Measurements from ENCODE around the gene MAPKAPK2. TPM values are rescaled to one million over a fixed set of nuclear protein-coding genes. Genes with fewer than 3 reads are reported as not detected.

Gene MAPKAPK2
- polyA plus RNA-seq, 1 donor from 2014 or later, result 9.0 TPM

GRCh38 chr1:206674236-206674635, 10.5 kb upstream of the MAPKAPK2 start:
- no peak overlapping the region for H2AFZ ChIP-seq (ENCODE audit: low read depth, low read length)
- no peaks in the 10 kb centered on the region for H3K9me3 ChIP-seq (ENCODE audit: low read length)
- H3K4me3 ChIP-seq (ENCODE audit: low read length), result no peak overlapping the region
- no peak for TF ChIP-seq REST (IDR thresholded peaks at IDR 0.05; ENCODE audit: borderline replicate concordance)
- TF ChIP-seq RAD21 (conservative IDR thresholded peaks at IDR 0.05), result no peak
- no peak for TF ChIP-seq SMC3 (conservative IDR thresholded peaks at IDR 0.05; ENCODE audit: poor library complexity)
- TF ChIP-seq POLR2AphosphoS5 (IDR thresholded peaks at IDR 0.05), result no peak
- no peak for TF ChIP-seq CTCF (IDR thresholded peaks at IDR 0.05; ENCODE audit: poor library complexity, severe bottlenecking)
- no peak for TF ChIP-seq EP300 (conservative IDR thresholded peaks at IDR 0.05; ENCODE audit: poor library complexity, severe bottlenecking)
- no peak for TF ChIP-seq MXI1 (conservative IDR thresholded peaks at IDR 0.05; ENCODE audit: poor library complexity, severe bottlenecking)
- TF ChIP-seq TAF1 (IDR thresholded peaks at IDR 0.05; ENCODE audit: low read depth), result no peak
- no peak for TF ChIP-seq EZH2 (IDR thresholded peaks at IDR 0.05; ENCODE audit: borderline replicate concordance, insufficient read depth, low read length, poor library complexity, severe bottlenecking)
- no peak overlapping the region for H3K4me2 ChIP-seq (ENCODE audit: low read length)
- H3K79me2 ChIP-seq (replicated peaks; ENCODE audit: insufficient read depth, low read length), result no peaks in the 10 kb centered on the region
- H3K27ac ChIP-seq (ENCODE audit: low read length), result no peak overlapping the region
- no peaks in the 10 kb centered on the region for H3K27me3 ChIP-seq (ENCODE audit: insufficient read depth, low read depth, low read length)
- H4K20me1 ChIP-seq (ENCODE audit: insufficient read depth), result no peaks in the 10 kb centered on the region
- no peaks in the 10 kb centered on the region for H3K9me2 ChIP-seq (ENCODE audit: insufficient read depth, low read length)
- H3K36me3 ChIP-seq (ENCODE audit: insufficient read depth, low read length), result no peaks in the 10 kb centered on the region
- no peak overlapping the region for H3K9ac ChIP-seq (ENCODE audit: low read length)
- no peaks in the 10 kb centered on the region for H3F3A ChIP-seq (ENCODE audit: insufficient read depth, low read length, poor library complexity, severe bottlenecking)

GRCh38 chr1:206674745-206675175, 9.9 kb upstream of the MAPKAPK2 start:
- Histone ChIP-seq H3K27me3 (ENCODE audit: insufficient read depth, low read depth, low read length) (no peaks in the 10 kb centered on the region), H3K9me3 (ENCODE audit: low read length) (no peaks in the 10 kb centered on the region), H3F3A (ENCODE audit: insufficient read depth, low read length, poor library complexity, severe bottlenecking) (no peaks in the 10 kb centered on the region), H3K4me2 (ENCODE audit: low read length) (no peak overlapping the region), H2AFZ (ENCODE audit: low read depth, low read length) (no peak overlapping the region), H3K27ac (ENCODE audit: low read length) (no peak overlapping the region), H3K36me3 (ENCODE audit: insufficient read depth, low read length) (no peaks in the 10 kb centered on the region), H3K9me2 (ENCODE audit: insufficient read depth, low read length) (no peaks in the 10 kb centered on the region), H4K20me1 (ENCODE audit: insufficient read depth) (no peaks in the 10 kb centered on the region), H3K4me3 (ENCODE audit: low read length) (no peak overlapping the region), H3K79me2 (replicated peaks; ENCODE audit: insufficient read depth, low read length) (no peaks in the 10 kb centered on the region), H3K9ac (ENCODE audit: low read length) (no peak overlapping the region)
- no peak for TF ChIP-seq MXI1 (conservative IDR thresholded peaks at IDR 0.05; ENCODE audit: poor library complexity, severe bottlenecking)
- no peak for TF ChIP-seq REST (IDR thresholded peaks at IDR 0.05; ENCODE audit: borderline replicate concordance)
- TF ChIP-seq SMC3 (conservative IDR thresholded peaks at IDR 0.05; ENCODE audit: poor library complexity), result no peak
- no peak for TF ChIP-seq CTCF (IDR thresholded peaks at IDR 0.05; ENCODE audit: poor library complexity, severe bottlenecking)
- TF ChIP-seq POLR2AphosphoS5 (IDR thresholded peaks at IDR 0.05), result no peak
- no peak for TF ChIP-seq RAD21 (conservative IDR thresholded peaks at IDR 0.05)
- no peak for TF ChIP-seq TAF1 (IDR thresholded peaks at IDR 0.05; ENCODE audit: low read depth)
- no peak for TF ChIP-seq EP300 (conservative IDR thresholded peaks at IDR 0.05; ENCODE audit: poor library complexity, severe bottlenecking)
- no peak for TF ChIP-seq EZH2 (IDR thresholded peaks at IDR 0.05; ENCODE audit: borderline replicate concordance, insufficient read depth, low read length, poor library complexity, severe bottlenecking)
